Activated T-helper 17 cell treated with anti-CD3 and anti-CD28 coated beads, Interleukin-2, amount 50 U/mL, for 72 hours (primary cell): ENCODE measurements around the gene BEST2. TPM values are rescaled to one million over a fixed set of nuclear protein-coding genes. Genes with fewer than 3 reads are reported as not detected.

Source experiments
- ATAC-seq: fragments of 150-1000 bp; cut with Tn5 transposase; replicated peaks from 2 replicates; pipeline ENCODE4 v1.10.0; 2021; ENCODE audit warnings: mild to moderate bottlenecking, moderate library complexity
- H3K27ac Mint-ChIP-seq: one replicate; pipeline ENCODE4 v1.8.0; 2022; ENCODE audit warnings: mixed read lengths
- H3K27me3 Mint-ChIP-seq: one replicate; pipeline ENCODE4 v1.8.0; 2022; ENCODE audit warnings: mixed read lengths
- H3K36me3 Mint-ChIP-seq: one replicate; pipeline ENCODE4 v1.8.0; 2022; ENCODE audit warnings: low read depth, mild to moderate bottlenecking, mixed read lengths
- H3K4me1 Mint-ChIP-seq: one replicate; pipeline ENCODE4 v1.8.0; 2022; ENCODE audit warnings: mixed read lengths
- H3K4me3 Mint-ChIP-seq: one replicate; pipeline ENCODE4 v1.8.0; 2022; ENCODE audit warnings: mild to moderate bottlenecking, mixed read lengths
- H3K9me3 Mint-ChIP-seq: one replicate; pipeline ENCODE4 v1.8.0; 2022; ENCODE audit warnings: mixed read lengths
- total RNA-seq, 2 donors: library from RNA; stranded (reverse); gene quantifications; one replicate each; pipeline ENCODE4 v1.2.3, GENCODE V29; 2022

BEST2 gene
- total RNA-seq, 2 donors from 2014 or later: not detected

DNA sequence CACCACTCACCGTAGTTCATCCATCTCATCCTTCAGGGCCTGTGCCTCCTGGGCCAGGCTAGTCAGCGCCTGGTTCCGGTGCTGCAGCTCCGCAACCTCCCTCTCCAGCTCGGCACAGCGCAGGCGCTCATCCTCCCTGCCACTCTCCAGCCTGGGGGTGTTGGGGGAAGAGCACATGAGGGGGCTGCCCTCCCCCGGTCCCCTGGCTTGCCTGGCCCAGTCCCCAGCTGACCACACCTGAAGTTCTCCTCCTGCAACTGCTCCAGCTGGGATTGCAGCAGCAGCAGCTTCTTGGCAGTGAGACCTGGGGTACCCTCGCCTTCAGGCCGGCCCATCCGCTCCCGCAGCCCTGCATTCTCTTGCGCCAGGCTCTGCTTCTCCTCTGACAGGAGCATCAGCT lies 19.3 kb downstream of the BEST2 start:
- H3K27ac Mint-ChIP-seq: no peak overlapping the region
- H3K4me3 Mint-ChIP-seq: no peak overlapping the region
- no peak for ATAC-seq
- no peaks in the 10 kb centered on the region for H3K36me3 Mint-ChIP-seq
- peaks cover 8% of the 10 kb centered on the region for H3K4me1 Mint-ChIP-seq
- H3K27me3 Mint-ChIP-seq: no peaks in the 10 kb centered on the region
- no peaks in the 10 kb centered on the region for H3K9me3 Mint-ChIP-seq

DNA sequence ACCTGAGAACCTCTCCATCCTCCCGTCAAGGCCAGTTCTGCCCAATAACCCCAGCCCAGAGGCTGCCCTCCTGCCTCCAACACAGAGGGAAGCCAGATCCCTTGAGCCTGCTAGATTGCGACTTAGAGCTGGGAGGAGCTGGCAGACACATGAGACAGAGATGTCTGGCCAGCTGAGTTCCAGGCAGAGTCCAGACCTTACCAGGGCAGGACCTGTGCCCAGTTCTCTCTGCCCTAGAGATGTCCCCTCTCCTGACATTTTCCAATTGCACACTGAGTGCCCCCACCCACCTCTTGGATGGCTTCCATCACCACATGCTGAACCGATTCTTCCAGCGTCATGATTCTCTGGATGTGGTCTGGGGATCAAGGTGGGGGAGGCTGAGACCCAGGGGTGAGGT lies 20.7 kb downstream of the BEST2 start:
- ATAC-seq: no peak
- Mint-ChIP-seq H3K4me3 (no peak overlapping the region), H3K27me3 (no peaks in the 10 kb centered on the region), H3K9me3 (no peaks in the 10 kb centered on the region), H3K36me3 (no peaks in the 10 kb centered on the region), H3K4me1 (peaks cover 8% of the 10 kb centered on the region), H3K27ac (no peak overlapping the region)

DNA sequence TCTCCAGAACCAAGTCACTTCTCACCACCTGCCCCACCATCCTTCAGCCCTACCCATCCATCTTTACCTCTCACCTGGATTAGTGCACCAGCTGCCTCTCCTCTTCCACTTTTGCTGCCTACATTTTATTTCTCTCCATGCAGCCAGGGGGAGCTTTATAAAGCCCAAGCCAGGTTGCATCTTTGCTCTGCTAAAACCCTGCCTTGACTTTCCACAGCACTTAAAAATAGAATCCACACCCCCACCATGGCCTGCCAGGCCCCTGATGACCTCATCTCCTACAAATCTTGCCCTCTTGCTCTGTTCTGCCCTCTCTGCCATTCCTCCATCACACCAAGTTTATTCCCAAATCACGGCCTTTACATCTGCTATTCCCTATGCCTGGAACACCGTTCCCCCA lies 22.0 kb downstream of the BEST2 start:
- no peaks in the 10 kb centered on the region for H3K27me3 Mint-ChIP-seq
- ATAC-seq: no peak
- H3K27ac Mint-ChIP-seq: no peak overlapping the region
- H3K4me3 Mint-ChIP-seq: no peak overlapping the region
- peaks cover 12% of the 10 kb centered on the region for H3K4me1 Mint-ChIP-seq
- no peaks in the 10 kb centered on the region for H3K36me3 Mint-ChIP-seq
- no peaks in the 10 kb centered on the region for H3K9me3 Mint-ChIP-seq

DNA sequence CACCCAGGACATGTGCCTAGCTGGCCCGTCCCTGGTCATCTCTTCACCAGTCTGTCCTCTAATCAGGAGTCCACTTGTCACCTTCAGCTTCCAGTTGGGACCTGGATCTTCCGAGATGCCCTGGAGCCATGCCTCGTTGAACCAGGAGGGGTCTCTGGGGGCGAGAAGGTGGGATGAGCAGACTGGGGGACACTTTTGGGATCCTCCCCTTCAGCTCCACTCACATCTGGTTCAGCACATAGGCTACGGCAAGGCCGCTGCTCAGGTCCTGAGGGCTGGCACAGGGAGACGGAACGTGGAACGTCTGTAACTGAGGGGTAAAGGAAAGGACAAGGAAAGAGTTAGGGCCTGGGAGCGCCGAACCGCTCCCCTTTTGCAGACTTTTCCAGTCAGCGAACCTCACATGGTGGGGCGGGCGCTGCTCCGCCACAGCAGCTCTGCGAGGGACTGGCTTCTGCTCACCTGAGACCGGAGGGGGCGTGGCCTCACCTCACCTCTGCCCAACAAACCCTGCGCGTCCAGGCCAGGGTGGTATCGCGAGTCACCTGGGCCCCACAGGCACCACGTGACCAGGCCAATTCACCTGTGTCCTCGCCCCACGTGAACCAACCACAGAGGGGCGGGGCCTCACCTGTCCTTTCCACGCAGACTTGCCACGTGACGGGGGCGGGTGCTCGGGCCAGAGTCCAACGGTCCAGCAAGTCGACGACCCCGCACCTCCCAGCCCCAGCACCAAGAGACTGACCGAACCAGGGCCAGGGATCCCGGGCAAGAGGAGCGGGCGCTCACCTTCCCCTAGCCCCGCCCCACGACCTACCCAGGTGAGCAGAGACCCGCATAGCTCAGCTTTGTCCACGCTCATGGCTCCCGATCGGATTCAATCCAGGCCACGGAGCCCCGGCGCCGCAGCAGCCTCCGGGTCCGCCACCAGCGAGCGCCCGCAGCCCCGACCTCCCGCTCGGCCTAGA lies 23.3 kb downstream of the BEST2 start, which contains the start of gene HOOK2:
Gene HOOK2 (minus strand): TSS at position 965 of the 968 bp plus-strand sequence. CDS start 103 bp downstream, at position 862.
- H3K27me3 Mint-ChIP-seq: no peaks in the 10 kb centered on the region
- peaks cover 13% of the 10 kb centered on the region for H3K4me1 Mint-ChIP-seq
- H3K9me3 Mint-ChIP-seq: no peaks in the 10 kb centered on the region
- ATAC-seq: peak; percentile 13
- H3K27ac Mint-ChIP-seq: no peak within 1 kb of the TSS
- H3K36me3 Mint-ChIP-seq: no peaks in the 10 kb centered on the region
- peak within 1 kb of the TSS; percentile 97 for H3K4me3 Mint-ChIP-seq

DNA sequence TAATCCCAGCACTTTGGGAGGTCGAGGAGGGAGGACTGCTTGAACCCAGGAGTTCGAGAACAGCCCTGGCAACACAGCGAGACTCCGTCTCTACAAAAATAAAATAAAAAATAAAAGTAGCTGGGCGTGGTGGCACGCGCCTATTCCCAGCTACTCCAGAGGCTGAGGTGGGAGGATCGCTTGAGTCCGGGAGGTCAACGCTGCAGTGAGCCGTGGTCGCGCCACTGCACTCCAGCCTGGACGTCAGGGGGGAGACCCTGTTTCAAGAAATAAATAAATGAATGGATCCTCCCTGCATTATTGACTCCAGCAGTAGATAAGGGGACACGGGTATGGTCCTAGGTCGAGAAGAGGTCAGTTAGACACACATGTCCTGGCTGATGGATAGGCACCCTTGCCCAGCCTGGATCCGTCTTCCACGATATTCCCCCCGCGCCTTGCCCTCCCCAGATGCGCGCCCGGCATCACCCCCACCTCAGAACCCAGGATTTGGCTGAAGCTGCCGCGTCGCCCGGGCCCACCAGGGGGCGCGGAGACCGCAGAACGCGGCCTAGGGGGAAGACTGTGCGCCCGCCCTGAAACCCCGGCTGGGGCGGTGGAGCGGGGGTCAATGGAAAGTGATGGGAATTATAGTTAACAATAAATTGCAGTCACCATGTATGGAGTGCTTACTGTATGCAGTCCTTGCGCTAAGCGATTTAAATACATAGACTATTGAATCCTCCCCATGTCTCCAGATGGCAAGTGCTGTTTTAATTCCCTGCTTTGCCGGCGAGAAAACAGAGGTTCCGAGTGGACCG lies 25.8 kb downstream of the BEST2 start:
- Mint-ChIP-seq H3K4me1 (peaks cover 13% of the 10 kb centered on the region), H3K27ac (peak overlapping the region; percentile 95), H3K36me3 (peaks cover 6% of the 10 kb centered on the region), H3K9me3 (no peaks in the 10 kb centered on the region), H3K4me3 (peak overlapping the region; percentile 97), H3K27me3 (no peaks in the 10 kb centered on the region)
- ATAC-seq: peak; percentile 41

DNA sequence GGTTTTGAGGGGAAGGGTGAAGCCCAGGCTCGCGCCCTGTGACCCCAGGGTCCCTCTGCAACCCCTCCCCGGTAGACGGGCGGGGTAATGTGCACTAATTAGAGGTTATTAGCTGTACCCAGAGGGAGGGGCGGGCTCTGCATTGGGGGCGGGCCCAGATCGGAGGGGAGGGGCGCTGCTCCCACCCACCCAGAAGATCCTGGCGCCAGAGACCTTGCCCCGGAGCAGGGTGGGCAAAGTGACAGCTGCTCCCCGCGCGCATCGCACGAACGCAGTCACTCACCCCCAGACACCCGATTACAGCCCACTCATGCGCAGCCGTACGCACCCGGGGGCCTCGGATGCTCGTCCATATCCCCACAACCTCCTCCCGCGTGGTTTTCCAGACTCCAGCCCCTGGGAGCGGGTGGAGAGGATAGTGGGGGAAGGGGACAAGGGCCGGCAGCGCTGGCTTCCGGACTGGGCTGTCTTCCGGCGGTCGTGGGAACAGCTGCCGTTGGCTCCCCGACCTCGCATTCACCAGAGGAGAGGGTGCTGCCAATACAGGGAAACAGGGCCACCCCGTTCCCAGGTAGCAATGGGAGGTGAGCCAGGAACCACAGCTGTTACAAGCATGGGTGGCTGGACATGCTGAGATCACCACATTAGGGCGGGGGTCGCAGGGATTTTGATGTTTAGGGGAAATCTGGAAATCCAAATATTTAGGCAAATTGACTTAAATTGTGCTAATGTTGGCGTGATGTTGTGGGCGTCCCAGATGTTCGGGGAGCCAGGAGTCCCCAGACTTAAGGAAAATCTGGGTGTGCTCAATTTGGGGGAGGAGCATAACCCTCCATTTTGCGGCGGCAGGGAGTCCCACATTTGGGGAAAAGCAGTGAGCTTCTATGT lies 26.7 kb downstream of the BEST2 start:
- Mint-ChIP-seq H3K4me1 (peaks cover 13% of the 10 kb centered on the region), H3K36me3 (peaks cover 6% of the 10 kb centered on the region), H3K27ac (peak overlapping the region; percentile 95), H3K27me3 (no peaks in the 10 kb centered on the region), H3K9me3 (no peaks in the 10 kb centered on the region), H3K4me3 (peak overlapping the region; percentile 97)
- peak; percentile 4 for ATAC-seq

DNA sequence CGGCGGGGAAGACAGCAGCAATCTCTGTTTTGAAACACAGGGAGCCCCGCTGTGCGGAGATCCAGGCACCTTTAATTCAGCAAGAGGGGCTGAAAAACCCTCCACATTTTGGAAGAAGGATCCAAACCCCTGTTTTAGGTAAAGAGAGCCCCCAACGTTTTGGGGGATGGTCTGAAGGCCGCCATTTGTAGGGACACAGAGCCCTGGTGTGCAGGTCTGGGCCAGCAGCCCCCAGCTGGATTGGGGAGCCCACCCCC lies 27.2 kb downstream of the BEST2 start:
- Mint-ChIP-seq H3K27ac (peak overlapping the region; percentile 95), H3K27me3 (no peaks in the 10 kb centered on the region), H3K36me3 (peaks cover 6% of the 10 kb centered on the region), H3K9me3 (no peaks in the 10 kb centered on the region), H3K4me1 (peaks cover 9% of the 10 kb centered on the region), H3K4me3 (peak overlapping the region; percentile 97)
- no peak for ATAC-seq

DNA sequence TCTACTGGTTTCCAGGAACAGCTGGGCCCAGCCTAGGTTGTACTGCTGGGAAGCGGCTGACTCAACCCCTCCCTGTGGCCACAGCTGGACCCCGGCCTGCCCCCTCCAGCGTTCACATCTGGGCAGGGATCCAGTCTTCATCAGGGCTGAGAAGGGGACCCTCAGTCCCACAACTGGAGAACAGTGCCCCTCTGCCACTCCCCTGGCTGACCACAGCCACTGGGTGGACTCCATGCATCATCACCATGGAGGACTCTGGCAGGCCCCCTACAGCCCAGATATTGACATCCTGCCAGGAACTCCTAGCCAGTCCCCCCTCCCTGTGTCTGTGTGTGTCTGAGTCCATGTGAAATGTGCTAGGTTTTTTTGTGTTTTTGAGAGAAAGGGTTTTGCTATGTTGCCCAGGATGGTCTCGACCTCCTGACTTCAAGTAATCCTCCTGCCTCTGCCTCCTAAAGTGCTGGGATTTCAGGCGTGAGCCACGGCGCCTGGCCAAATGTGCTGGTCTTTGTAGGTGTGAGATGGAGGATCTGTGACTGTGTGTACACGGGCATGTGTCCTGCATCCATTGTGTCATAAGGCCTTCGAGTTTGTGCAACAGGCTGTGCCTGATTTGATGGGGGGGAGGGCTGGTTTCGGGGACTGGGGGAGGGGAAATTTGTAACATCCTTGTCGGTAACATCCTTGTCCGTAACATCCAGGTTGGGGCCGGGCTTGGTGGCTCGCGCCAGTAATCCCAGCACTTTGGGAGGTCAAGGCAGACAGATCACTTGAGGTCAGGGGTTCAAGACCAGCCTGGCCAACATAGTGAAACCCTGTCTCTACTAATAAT lies 27.8 kb downstream of the BEST2 start:
- peak overlapping the region; percentile 95 for H3K27ac Mint-ChIP-seq
- H3K27me3 Mint-ChIP-seq: no peaks in the 10 kb centered on the region
- peaks cover 6% of the 10 kb centered on the region for H3K36me3 Mint-ChIP-seq
- peak overlapping the region; percentile 97 for H3K4me3 Mint-ChIP-seq
- ATAC-seq: no peak
- peaks cover 9% of the 10 kb centered on the region for H3K4me1 Mint-ChIP-seq
- H3K9me3 Mint-ChIP-seq: no peaks in the 10 kb centered on the region

DNA sequence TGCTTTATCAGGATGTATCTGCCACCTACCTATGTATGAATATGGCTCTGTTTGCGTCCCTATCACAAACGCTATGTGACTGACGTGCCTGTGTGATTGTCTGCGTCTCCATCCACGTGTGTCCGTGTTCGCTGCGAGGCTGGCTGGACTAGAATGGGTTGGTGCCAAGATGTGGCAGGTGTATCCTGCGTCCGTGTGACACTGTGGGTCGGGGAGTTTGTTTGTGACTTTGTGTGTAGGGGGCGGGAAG lies 30.5 kb downstream of the BEST2 start:
- Mint-ChIP-seq H3K4me1 (peaks cover 9% of the 10 kb centered on the region), H3K27me3 (no peaks in the 10 kb centered on the region), H3K27ac (peak overlapping the region; percentile 86), H3K36me3 (peaks cover 6% of the 10 kb centered on the region), H3K4me3 (no peak overlapping the region), H3K9me3 (no peaks in the 10 kb centered on the region)
- no peak for ATAC-seq

DNA sequence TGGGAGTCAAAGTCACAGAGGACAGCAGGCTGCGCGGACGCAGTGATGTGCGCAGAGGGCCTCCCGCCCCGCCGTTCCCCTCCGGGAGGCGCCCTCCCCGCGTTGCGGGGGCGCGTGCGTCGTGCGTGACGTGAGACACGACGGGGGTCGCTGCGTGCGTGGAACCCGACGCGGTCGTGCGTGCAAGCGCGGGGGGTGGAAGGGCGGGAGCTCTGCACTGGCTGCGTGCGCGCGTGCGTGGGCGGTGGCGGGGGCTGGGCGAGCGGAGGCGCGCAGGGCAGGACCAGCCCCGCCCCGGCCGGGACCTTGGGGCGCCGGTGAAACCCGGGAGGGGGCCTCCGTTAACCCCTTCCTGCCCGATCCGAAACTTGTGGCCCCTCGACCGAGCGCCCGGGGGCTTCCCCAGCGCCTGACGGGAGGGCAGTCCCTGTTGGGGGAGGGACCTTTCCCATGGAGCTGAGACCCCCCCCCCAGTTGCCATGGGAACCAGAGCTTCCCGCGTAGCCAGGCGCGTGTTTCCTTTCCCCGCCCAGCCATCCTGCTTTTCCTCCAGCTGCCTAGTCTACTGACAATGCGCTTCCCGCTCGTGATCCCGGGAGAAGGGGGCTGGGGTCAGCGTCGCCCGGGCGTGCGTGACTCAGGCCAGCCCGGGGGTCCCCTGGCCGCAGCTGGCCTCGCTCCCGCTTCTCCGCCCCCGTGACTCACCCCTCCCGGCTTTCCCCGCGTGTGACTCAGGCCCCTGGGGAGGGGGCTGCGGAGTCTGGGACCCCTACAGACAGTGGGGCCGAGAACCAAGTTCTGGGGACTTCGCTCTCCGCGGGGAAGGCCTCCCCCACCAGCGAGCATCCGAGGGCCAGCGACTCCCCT lies 31.1 kb downstream of the BEST2 start:
- peaks cover 6% of the 10 kb centered on the region for H3K36me3 Mint-ChIP-seq
- H3K4me1 Mint-ChIP-seq: peaks cover 9% of the 10 kb centered on the region
- no peak overlapping the region for H3K4me3 Mint-ChIP-seq
- ATAC-seq: peak; percentile 51
- no peaks in the 10 kb centered on the region for H3K9me3 Mint-ChIP-seq
- peak overlapping the region; percentile 86 for H3K27ac Mint-ChIP-seq
- H3K27me3 Mint-ChIP-seq: no peaks in the 10 kb centered on the region

DNA sequence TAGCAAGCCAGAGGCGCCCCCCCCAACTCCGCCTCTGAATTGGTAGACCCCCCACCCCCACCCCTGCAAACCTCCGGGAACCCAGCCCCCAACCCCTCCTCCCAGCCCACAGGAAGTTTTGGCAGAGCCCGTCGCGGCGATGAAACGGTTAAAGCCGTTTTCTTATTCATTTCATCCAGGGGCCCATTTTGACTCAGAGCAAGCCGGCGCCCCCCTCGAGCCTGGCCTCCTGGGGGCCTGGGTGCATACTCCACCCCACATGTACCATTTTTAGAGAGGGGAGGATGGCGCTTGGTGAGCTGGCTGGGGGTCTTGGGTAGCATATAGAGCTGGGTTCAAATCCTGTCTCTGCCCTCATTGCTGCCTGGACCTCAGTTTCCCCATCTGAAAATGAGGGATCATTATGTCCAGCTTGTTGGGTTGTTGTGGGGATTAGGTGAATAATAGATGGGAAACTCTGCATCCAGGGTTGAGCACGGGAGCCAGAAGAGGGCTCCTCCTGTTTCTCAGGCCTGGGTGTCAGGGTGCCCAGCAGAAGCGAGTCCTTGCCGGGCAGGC lies 31.8 kb downstream of the BEST2 start:
- H3K27me3 Mint-ChIP-seq: no peaks in the 10 kb centered on the region

DNA sequence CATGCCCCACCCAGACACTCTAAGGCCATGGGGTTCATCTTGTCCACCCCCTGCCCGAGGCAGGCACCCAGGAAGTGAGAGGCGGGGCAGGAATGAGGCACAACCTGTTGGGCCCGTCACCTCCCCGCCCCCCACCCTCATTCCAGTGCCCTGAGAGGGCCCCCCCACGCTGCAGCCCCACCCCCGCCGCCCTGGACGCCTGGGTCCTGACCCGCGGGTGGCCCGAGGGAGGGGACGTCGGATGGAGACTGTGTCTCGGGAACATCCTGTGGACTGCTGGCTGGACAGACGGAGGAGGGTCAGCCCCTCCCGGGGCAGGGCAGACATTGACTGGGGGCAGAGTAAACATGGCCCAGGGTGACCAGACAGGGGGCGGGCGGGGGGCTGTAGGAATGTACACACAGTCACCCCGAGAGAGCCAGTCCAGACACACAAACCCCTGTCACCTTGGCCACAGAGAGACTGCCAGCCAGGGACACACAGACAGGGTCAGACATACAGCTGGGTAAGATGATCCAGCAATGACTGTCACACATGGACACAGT lies 32.3 kb downstream of the BEST2 start:
- Mint-ChIP-seq H3K9me3 (no peaks in the 10 kb centered on the region), H3K4me3 (no peak overlapping the region), H3K4me1 (peaks cover 4% of the 10 kb centered on the region), H3K27ac (no peak overlapping the region), H3K27me3 (no peaks in the 10 kb centered on the region), H3K36me3 (peaks cover 9% of the 10 kb centered on the region)
- peak; percentile 26 for ATAC-seq

More for the DNA sequence above, 31.8 kb downstream of the BEST2 start:
- Mint-ChIP-seq H3K4me1 (peaks cover 7% of the 10 kb centered on the region), H3K9me3 (no peaks in the 10 kb centered on the region), H3K4me3 (no peak overlapping the region), H3K36me3 (peaks cover 6% of the 10 kb centered on the region), H3K27ac (no peak overlapping the region)
- ATAC-seq: peak; percentile 31
